SK-N-SH treated with all-trans-retinoic acid at 6 μM for 48 hours (cell line): Measurements from ENCODE around the gene NPEPL1.
"Not testable (repeated sequence)": the region's sequence is repeated elsewhere in the genome, so short reads cannot be mapped to it uniquely, and the experiment has no call there.

Experiments used
- ATAC-seq: fragments of 200-7000 bp; cut with Tn5 transposase; 3 replicates; pipeline ENCODE4 v1.9.1; 2020; ENCODE audit warnings: mild to moderate bottlenecking, moderate library complexity
- ARNTL ChIP-seq: fragments of 450-650 bp; formaldehyde crosslinking; IDR thresholded peaks from 2 replicates; pipeline ENCODE4 v1.5.0; 2020; ENCODE audit warnings: low read depth, mild to moderate bottlenecking, moderate library complexity, borderline replicate concordance
- BACH2 ChIP-seq: fragments of 250-450 bp; sonication (Bioruptor Pico); IDR thresholded peaks from 2 replicates; pipeline ENCODE4 v1.9.0; 2021; ENCODE audit warnings: mild to moderate bottlenecking, borderline replicate concordance
- CREB5 ChIP-seq: fragments of 250-450 bp; sonication (Bioruptor Pico); IDR thresholded peaks from 2 replicates; pipeline ENCODE4 v1.5.1; 2020; ENCODE audit warnings: low read depth, mild to moderate bottlenecking, moderate library complexity
- CSDC2 ChIP-seq: fragments of 250-450 bp; sonication (Bioruptor Pico); IDR thresholded peaks from 2 replicates; pipeline ENCODE4 v1.5.0; 2020; ENCODE audit warnings: mild to moderate bottlenecking, moderate library complexity
- CSRNP3 ChIP-seq: fragments of 250-450 bp; sonication (Bioruptor Pico); IDR thresholded peaks from 2 replicates; pipeline ENCODE4 v1.5.1; 2021; ENCODE audit warnings: mild to moderate bottlenecking, moderate library complexity
- GLIS3 ChIP-seq: fragments of 250-450 bp; sonication (Bioruptor Pico); IDR thresholded peaks from 2 replicates; pipeline ENCODE4 v1.5.0; 2020; ENCODE audit warnings: mild to moderate bottlenecking, moderate library complexity
- ISL1 ChIP-seq: fragments of 250-450 bp; sonication (Bioruptor Pico); IDR thresholded peaks from 2 replicates; pipeline ENCODE4 v2.1.2; 2022; ENCODE audit warnings: mild to moderate bottlenecking, moderate library complexity
- OSR1 ChIP-seq: fragments of 250-450 bp; sonication (Bioruptor Pico); IDR thresholded peaks from 2 replicates; pipeline ENCODE4 v1.8.0; 2022; ENCODE audit warnings: moderate library complexity, mild to moderate bottlenecking, inconsistent platforms
- PATZ1 ChIP-seq: fragments of 250-450 bp; sonication (Bioruptor Pico); IDR thresholded peaks from 2 replicates; pipeline ENCODE4 v1.8.0; 2020; ENCODE audit warnings: mild to moderate bottlenecking, moderate library complexity, borderline replicate concordance
- POU6F1 ChIP-seq: fragments of 250-450 bp; sonication (Bioruptor Pico); IDR thresholded peaks from 2 replicates; pipeline ENCODE4 v1.8.0; 2021; ENCODE audit warnings: low read depth, mild to moderate bottlenecking, moderate library complexity, borderline replicate concordance
- PPARA ChIP-seq: fragments of 250-450 bp; sonication (Bioruptor Pico); IDR thresholded peaks from 2 replicates; pipeline ENCODE4 v1.5.0; 2020; ENCODE audit warnings: mild to moderate bottlenecking, borderline replicate concordance
- RARB ChIP-seq: fragments of 250-450 bp; sonication (Bioruptor Pico); IDR thresholded peaks from 2 replicates; pipeline ENCODE4 v1.8.0; 2021; ENCODE audit warnings: mild to moderate bottlenecking, moderate library complexity
- SNAI2 ChIP-seq: fragments of 250-450 bp; sonication (Bioruptor Pico); IDR thresholded peaks from 2 replicates; pipeline ENCODE4 v1.5.0; 2020; ENCODE audit warnings: mild to moderate bottlenecking, moderate library complexity
- TCF4 ChIP-seq: fragments of 250-450 bp; sonication (Bioruptor Pico); IDR thresholded peaks from 2 replicates; pipeline ENCODE4 v1.8.0; 2021; ENCODE audit warnings: mild to moderate bottlenecking, moderate library complexity, borderline replicate concordance
- TOX ChIP-seq: fragments of 250-450 bp; sonication (Bioruptor Pico); IDR thresholded peaks from 2 replicates; pipeline ENCODE4 v1.8.0; 2021; ENCODE audit warnings: mild to moderate bottlenecking, moderate library complexity, borderline replicate concordance
- TSHZ2 ChIP-seq: fragments of 250-450 bp; sonication (Bioruptor Pico); IDR thresholded peaks from 2 replicates; pipeline ENCODE4 v1.5.0; 2020; ENCODE audit warnings: mild to moderate bottlenecking, moderate library complexity
- ZC3H10 ChIP-seq: fragments of 250-450 bp; sonication (Bioruptor Pico); IDR thresholded peaks from 2 replicates; pipeline ENCODE4 v1.5.1; 2021; ENCODE audit warnings: mild to moderate bottlenecking, moderate library complexity
- ZFP3 ChIP-seq: fragments of 250-450 bp; sonication (Bioruptor Pico); IDR thresholded peaks from 2 replicates; pipeline ENCODE4 v1.5.0; 2020; ENCODE audit warnings: mild to moderate bottlenecking, moderate library complexity
- ZFP30 ChIP-seq: fragments of 450-650 bp; formaldehyde crosslinking; IDR thresholded peaks from 2 replicates; pipeline ENCODE4 v1.5.0; 2022; ENCODE audit warnings: mild to moderate bottlenecking, moderate library complexity
- ZNF565 ChIP-seq: fragments of 450-650 bp; formaldehyde crosslinking; conservative IDR thresholded peaks from 2 replicates; pipeline ENCODE4 v1.5.0; 2020; ENCODE audit warnings: low read depth, mild to moderate bottlenecking, moderate library complexity
- ZNF70 ChIP-seq: fragments of 450-650 bp; formaldehyde crosslinking; IDR thresholded peaks from 2 replicates; pipeline ENCODE4 v1.5.0; 2020; ENCODE audit warnings: mild to moderate bottlenecking, moderate library complexity
- ZNF8 ChIP-seq: fragments of 450-650 bp; formaldehyde crosslinking; IDR thresholded peaks from 2 replicates; pipeline ENCODE4 v1.5.0; 2020; ENCODE audit warnings: mild to moderate bottlenecking, moderate library complexity

The NPEPL1 gene

GRCh38 chr20:58692579-58693225 lies at the start of gene NPEPL1:
NPEPL1 (plus strand) TSS chr20:58692800; CDS start chr20:58692901, 101 bp downstream.
- TF ChIP-seq TSHZ2 (CRISPR knock-in tag) (no peak), ISL1 (CRISPR knock-in tag) (no peak), RARB (CRISPR knock-in tag) (no peak), CSRNP3 (CRISPR knock-in tag) (no peak), TOX (no peak), ZC3H10 (CRISPR knock-in tag) (no peak), CREB5 (CRISPR knock-in tag) (no peak), PATZ1 (CRISPR knock-in tag) (no peak), OSR1 (no peak), CSDC2 (CRISPR knock-in tag) (no peak), ZFP30 (no peak), TCF4 (no peak), ZFP3 (CRISPR knock-in tag) (no peak), GLIS3 (CRISPR knock-in tag) (no peak), ARNTL (no peak), ZNF565 (no peak)
- ATAC-seq = no peak

- ATAC-seq = not testable (repeated sequence)
Measured at GRCh38 chr20:58642896-58643295, 49.7 kb upstream of the NPEPL1 start.

- ATAC-seq = peak; percentile 61
- no peak for TF ChIP-seq ZFP30
- 0 out of 2 replicates have a peak, but pooled peaks have one; percentile 56 for TF ChIP-seq ZFP3 (CRISPR knock-in tag)
- no peak for TF ChIP-seq ZNF70 (CRISPR knock-in tag)
- TF ChIP-seq ISL1 (CRISPR knock-in tag) = peak; percentile 58
- no peak for TF ChIP-seq BACH2 (CRISPR knock-in tag)
Measured at GRCh38 chr20:58645412-58645968, 47.1 kb upstream of the NPEPL1 start.

GRCh38 chr20:58646257-58646656 lies 46.3 kb upstream of the NPEPL1 start:
- ATAC-seq = no peak
- TF ChIP-seq PPARA (CRISPR knock-in tag) = no peak
- TF ChIP-seq POU6F1 (CRISPR knock-in tag) = no peak
- TF ChIP-seq SNAI2 (CRISPR knock-in tag) = no peak
- no peak for TF ChIP-seq CREB5 (CRISPR knock-in tag)
- no peak for TF ChIP-seq TSHZ2 (CRISPR knock-in tag)
- TF ChIP-seq ZNF8 (CRISPR knock-in tag) = no peak
- no peak for TF ChIP-seq CSDC2 (CRISPR knock-in tag)
